ENCODE results near the gene ZDBF2.
"Not testable (repeated sequence)": the region's sequence is repeated elsewhere in the genome, so short reads cannot be mapped to it uniquely, and the experiment has no call there.

Gene ZDBF2

GRCh38 chr2:206259376-206260187, 14.9 kb upstream of the ZDBF2 start:
- no peak for DNase-seq (ENCODE audit: low read depth in 2 of 2)

GRCh38 chr2:206260188-206261012, 14.1 kb upstream of the ZDBF2 start:
- no peak for DNase-seq (ENCODE audit: low read depth in 2 of 2)

GRCh38 chr2:206263959-206264603, 10.4 kb upstream of the ZDBF2 start:
- no peak for DNase-seq (ENCODE audit: low read depth in 2 of 2)

GRCh38 chr2:206266130-206267125, 8.0 kb upstream of the ZDBF2 start:
- DNase-seq (ENCODE audit: low read depth in 2 of 2) = no peak

GRCh38 chr2:206267567-206267966, 6.9 kb upstream of the ZDBF2 start:
- DNase-seq (ENCODE audit: low read depth in 2 of 2) = no peak

- no peak for DNase-seq (ENCODE audit: low read depth in 2 of 2)
These were observed 3.4 kb upstream of the ZDBF2 start for GRCh38 chr2:206271065-206271464.

- DNase-seq (ENCODE audit: low read depth in 2 of 2) = no peak
These were observed 558 bp upstream of the ZDBF2 start for GRCh38 chr2:206273905-206274304.

- DNase-seq (ENCODE audit: low read depth in 2 of 2) = no peak
These were observed 1.0 kb downstream of the ZDBF2 start for GRCh38 chr2:206275312-206276055.

- DNase-seq (ENCODE audit: low read depth in 2 of 2) = no peak
These were observed 1.9 kb downstream of the ZDBF2 start for GRCh38 chr2:206276169-206276942.

GRCh38 chr2:206277503-206277902, 3.0 kb downstream of the ZDBF2 start:
- DNase-seq (ENCODE audit: low read depth in 2 of 2) = no peak

GRCh38 chr2:206282746-206283145, 8.3 kb downstream of the ZDBF2 start:
- no peak for DNase-seq (ENCODE audit: low read depth in 2 of 2)

- no peak for DNase-seq (ENCODE audit: low read depth in 2 of 2)
These were observed 12.7 kb downstream of the ZDBF2 start for GRCh38 chr2:206287197-206287596.

GRCh38 chr2:206289391-206289790, 14.9 kb downstream of the ZDBF2 start:
- no peak for DNase-seq (ENCODE audit: low read depth in 2 of 2)

- no peak for DNase-seq (ENCODE audit: low read depth in 2 of 2)
These were observed 21.7 kb downstream of the ZDBF2 start for GRCh38 chr2:206296128-206296527.

GRCh38 chr2:206299608-206300007, 25.1 kb downstream of the ZDBF2 start:
- DNase-seq (ENCODE audit: low read depth in 2 of 2) = not testable (repeated sequence)

- DNase-seq (ENCODE audit: low read depth in 2 of 2) = no peak
These were observed 31.2 kb downstream of the ZDBF2 start for GRCh38 chr2:206305523-206306245.

- no peak for DNase-seq (ENCODE audit: low read depth in 2 of 2)
These were observed 36.6 kb downstream of the ZDBF2 start for GRCh38 chr2:206311026-206311425.

GRCh38 chr2:206316141-206316540, 41.7 kb downstream of the ZDBF2 start:
- no peak for DNase-seq (ENCODE audit: low read depth in 2 of 2)

- DNase-seq (ENCODE audit: low read depth in 2 of 2) = no peak
These were observed 48.6 kb downstream of the ZDBF2 start for GRCh38 chr2:206323033-206323432.
